ENCODE data around the gene MKI67. TPM values are rescaled to one million over a fixed set of nuclear protein-coding genes. Genes with fewer than 3 reads are reported as not detected.
A peak's percentile ranks its signal among the peaks of the same experiment; 100 is the strongest.

Gene MKI67
- total RNA-seq, 1 experiment from 2014 or later, result 8.8 TPM

GRCh38 chr10:128074589-128074988, 51.6 kb downstream of the MKI67 start:
- no peak for DNase-seq (ENCODE audit: low read depth)
- in situ Hi-C loops (cut with HindIII; ENCODE audit: low pct_unique_long_range_greater_than_20kb, low sequenced_read_pairs), result no loop called here

GRCh38 chr10:128073890-128074289, 52.3 kb downstream of the MKI67 start:
- in situ Hi-C loops (cut with HindIII; ENCODE audit: low pct_unique_long_range_greater_than_20kb, low sequenced_read_pairs), result no loop called here
- no peak for DNase-seq (ENCODE audit: low read depth)

GRCh38 chr10:128072941-128073645, 53.1 kb downstream of the MKI67 start:
- in situ Hi-C loops (cut with HindIII; ENCODE audit: low pct_unique_long_range_greater_than_20kb, low sequenced_read_pairs), result no loop called here
- DNase-seq (ENCODE audit: low read depth), result no peak

GRCh38 chr10:128072046-128072445, 54.2 kb downstream of the MKI67 start:
- DNase-seq (ENCODE audit: low read depth), result no peak
- in situ Hi-C loops (cut with HindIII; ENCODE audit: low pct_unique_long_range_greater_than_20kb, low sequenced_read_pairs), result no loop called here

GRCh38 chr10:128071417-128071782, 54.8 kb downstream of the MKI67 start:
- DNase-seq (ENCODE audit: low read depth), result no peak
- in situ Hi-C loops (cut with HindIII; ENCODE audit: low pct_unique_long_range_greater_than_20kb, low sequenced_read_pairs), result no loop called here

- no peak for DNase-seq (ENCODE audit: low read depth)
- in situ Hi-C loops (cut with HindIII; ENCODE audit: low pct_unique_long_range_greater_than_20kb, low sequenced_read_pairs), result no loop called here
Observed at GRCh38 chr10:128070721-128071416, 55.4 kb downstream of the MKI67 start.

- in situ Hi-C loops (cut with HindIII; ENCODE audit: low pct_unique_long_range_greater_than_20kb, low sequenced_read_pairs), result no loop called here
Observed at GRCh38 chr10:128070161-128070560, 56.1 kb downstream of the MKI67 start.

GRCh38 chr10:128069351-128070051, 56.7 kb downstream of the MKI67 start:
- DNase-seq (ENCODE audit: low read depth), result peak; percentile 47
- in situ Hi-C loops (cut with HindIII; ENCODE audit: low pct_unique_long_range_greater_than_20kb, low sequenced_read_pairs), result no loop called here

More at GRCh38 chr10:128070161-128070560, 56.1 kb downstream of the MKI67 start:
- DNase-seq (ENCODE audit: low read depth), result no peak

GRCh38 chr10:128068398-128069285, 57.6 kb downstream of the MKI67 start:
- in situ Hi-C loops (cut with HindIII; ENCODE audit: low pct_unique_long_range_greater_than_20kb, low sequenced_read_pairs), result no loop called here
- no peak for DNase-seq (ENCODE audit: low read depth)

GRCh38 chr10:128067691-128068397, 58.4 kb downstream of the MKI67 start:
- in situ Hi-C loops (cut with HindIII; ENCODE audit: low pct_unique_long_range_greater_than_20kb, low sequenced_read_pairs), result no loop called here

GRCh38 chr10:128066870-128067382, 59.3 kb downstream of the MKI67 start:
- in situ Hi-C loops (cut with HindIII; ENCODE audit: low pct_unique_long_range_greater_than_20kb, low sequenced_read_pairs), result no loop called here
- no peak for DNase-seq (ENCODE audit: low read depth)

More at GRCh38 chr10:128067691-128068397, 58.4 kb downstream of the MKI67 start:
- no peak for DNase-seq (ENCODE audit: low read depth)

- DNase-seq (ENCODE audit: low read depth), result no peak
- in situ Hi-C loops (cut with HindIII; ENCODE audit: low pct_unique_long_range_greater_than_20kb, low sequenced_read_pairs), result no loop called here
Observed at GRCh38 chr10:128065881-128066534, 60.2 kb downstream of the MKI67 start.

- in situ Hi-C loops (cut with HindIII; ENCODE audit: low pct_unique_long_range_greater_than_20kb, low sequenced_read_pairs), result no loop called here
Observed at GRCh38 chr10:128064970-128065580, 61.1 kb downstream of the MKI67 start.

GRCh38 chr10:128064108-128064969, 61.9 kb downstream of the MKI67 start:
- DNase-seq (ENCODE audit: low read depth), result no peak
- in situ Hi-C loops (cut with HindIII; ENCODE audit: low pct_unique_long_range_greater_than_20kb, low sequenced_read_pairs), result no loop called here

More at GRCh38 chr10:128064970-128065580, 61.1 kb downstream of the MKI67 start:
- DNase-seq (ENCODE audit: low read depth), result no peak

GRCh38 chr10:128063736-128064107, 62.5 kb downstream of the MKI67 start:
- no peak for DNase-seq (ENCODE audit: low read depth)
- in situ Hi-C loops (cut with HindIII; ENCODE audit: low pct_unique_long_range_greater_than_20kb, low sequenced_read_pairs), result no loop called here

All from Caki2 (cell line).